HG03135 (cell line): ENCODE results near the gene SLC30A1.
"Not testable (repeated sequence)": the region's sequence is repeated elsewhere in the genome, so short reads cannot be mapped to it uniquely, and the experiment has no call there.

ENCODE experiments used
- ATAC-seq: cut with Tn5 transposase; IDR thresholded peaks from one replicate; pipeline ENCODE4 v1.9.1; 2021; ENCODE audit warnings: mild to moderate bottlenecking, moderate library complexity; ENCODE audit not compliant: unreplicated experiment

SLC30A1 gene

GRCh38 chr1:211578640-211579439 lies at the start of gene SLC30A1:
SLC30A1 (minus strand) TSS chr1:211579161; CDS start chr1:211578612, 549 bp downstream.
- peak; percentile 88 for ATAC-seq

GRCh38 chr1:211628417-211628816 lies 49.5 kb upstream of the SLC30A1 start:
- ATAC-seq, result no peak

- no peak for ATAC-seq
These were observed 48.3 kb upstream of the SLC30A1 start for GRCh38 chr1:211627259-211627658.

GRCh38 chr1:211625866-211626265 lies 46.9 kb upstream of the SLC30A1 start:
- ATAC-seq, result not testable (repeated sequence)

GRCh38 chr1:211625040-211625439 lies 46.1 kb upstream of the SLC30A1 start:
- ATAC-seq, result no peak

- no peak for ATAC-seq
These were observed 44.6 kb upstream of the SLC30A1 start for GRCh38 chr1:211623515-211623914.

- no peak for ATAC-seq
These were observed 42.7 kb upstream of the SLC30A1 start for GRCh38 chr1:211621447-211622198.

- no peak for ATAC-seq
These were observed 41.1 kb upstream of the SLC30A1 start for GRCh38 chr1:211620097-211620496.

- ATAC-seq, result no peak
These were observed 40.4 kb upstream of the SLC30A1 start for GRCh38 chr1:211619033-211619996.

GRCh38 chr1:211616965-211617297 lies 38.0 kb upstream of the SLC30A1 start:
- no peak for ATAC-seq

- no peak for ATAC-seq
These were observed 37.4 kb upstream of the SLC30A1 start for GRCh38 chr1:211616231-211616964.

GRCh38 chr1:211614615-211615014 lies 35.7 kb upstream of the SLC30A1 start:
- ATAC-seq, result no peak

- no peak for ATAC-seq
These were observed 35.0 kb upstream of the SLC30A1 start for GRCh38 chr1:211613951-211614350.

GRCh38 chr1:211613108-211613947 lies 34.4 kb upstream of the SLC30A1 start:
- ATAC-seq, result no peak

GRCh38 chr1:211612786-211613107 lies 33.8 kb upstream of the SLC30A1 start:
- no peak for ATAC-seq

- ATAC-seq, result no peak
These were observed 32.9 kb upstream of the SLC30A1 start for GRCh38 chr1:211611818-211612217.

GRCh38 chr1:211610779-211611556 lies 32.0 kb upstream of the SLC30A1 start:
- ATAC-seq, result no peak

- ATAC-seq, result no peak
These were observed 30.4 kb upstream of the SLC30A1 start for GRCh38 chr1:211609120-211610024.
